Vagina (tissue), 2 donors: ENCODE measurements around the gene KLHL29. TPM values are rescaled to one million over a fixed set of nuclear protein-coding genes. Genes with fewer than 3 reads are reported as not detected.
"Not testable (repeated sequence)": the region's sequence is repeated elsewhere in the genome, so short reads cannot be mapped to it uniquely, and the experiment has no call there.

ENCODE experiments used
- DNase-seq, 2 donors: peaks; one replicate each; pipeline ENCODE4 v3.0.0-alpha.2; 2017; ENCODE audit errors: extremely low spot score in 2 of 2
- H3K27ac ChIP-seq: fragments of 200-600 bp; sonication (generic); one replicate; pipeline ENCODE4 v1.5.1; 2019
- H3K27me3 ChIP-seq: fragments of 200-600 bp; sonication (generic); one replicate; pipeline ENCODE4 v1.5.1; 2019
- H3K36me3 ChIP-seq, 2 donors: fragments of 200-600 bp; sonication (generic); one replicate each; pipeline ENCODE4 v1.5.1; 2017 to 2019
- H3K4me1 ChIP-seq: fragments of 200-600 bp; sonication (generic); one replicate; pipeline ENCODE4 v1.5.1; 2019
- H3K4me3 ChIP-seq, 2 donors: fragments of 200-600 bp; sonication (generic); 1 replicate in 1 of 2; 2 replicates in 1 of 2; pipeline ENCODE4 v1.5.1; 2016 to 2019
- H3K9me3 ChIP-seq: fragments of 200-600 bp; sonication (generic); one replicate; pipeline ENCODE4 v1.5.1; 2019
- CTCF ChIP-seq, 3 experiments: fragments of 450-650 bp in 2 of 3; fragments of 200-600 bp in 1 of 3; sonication (generic) in 1 of 3; IDR thresholded peaks; one replicate each; pipeline ENCODE4 v1.5.1; 2017 to 2019; ENCODE audit warnings: antibody characterized with exemption in 3 of 3, mild to moderate bottlenecking in 2 of 3, moderate library complexity in 2 of 3
- POLR2A ChIP-seq, 2 donors: fragments of 450-650 bp; IDR thresholded peaks; one replicate each; pipeline ENCODE4 v1.6.1; 2017; ENCODE audit warnings: antibody characterized with exemption in 2 of 2, mild to moderate bottlenecking in 2 of 2, moderate library complexity in 2 of 2
- POLR2AphosphoS5 ChIP-seq, 2 donors: sonication (generic); formaldehyde crosslinking; IDR thresholded peaks; one replicate each; pipeline ENCODE4 v1.9.0; 2017; ENCODE audit warnings: antibody characterized with exemption in 2 of 2, mild to moderate bottlenecking in 2 of 2, low read depth in 1 of 2; ENCODE audit not compliant: insufficient read depth in 1 of 2
- intact Hi-C: fragments of 100-400 bp; cut with DNase I; formaldehyde crosslinking; loops from one replicate; pipeline ENCODE4 v1.15.1; 2023
- total RNA-seq: library from RNA; depleted of rRNA; stranded (reverse); fragments of >200 nt; gene quantifications from one replicate; pipeline ENCODE4 v1.2.3, GENCODE V29; 2016

Gene KLHL29
- total RNA-seq, 1 donor from 2014 or later: 19.4 TPM

DNA sequence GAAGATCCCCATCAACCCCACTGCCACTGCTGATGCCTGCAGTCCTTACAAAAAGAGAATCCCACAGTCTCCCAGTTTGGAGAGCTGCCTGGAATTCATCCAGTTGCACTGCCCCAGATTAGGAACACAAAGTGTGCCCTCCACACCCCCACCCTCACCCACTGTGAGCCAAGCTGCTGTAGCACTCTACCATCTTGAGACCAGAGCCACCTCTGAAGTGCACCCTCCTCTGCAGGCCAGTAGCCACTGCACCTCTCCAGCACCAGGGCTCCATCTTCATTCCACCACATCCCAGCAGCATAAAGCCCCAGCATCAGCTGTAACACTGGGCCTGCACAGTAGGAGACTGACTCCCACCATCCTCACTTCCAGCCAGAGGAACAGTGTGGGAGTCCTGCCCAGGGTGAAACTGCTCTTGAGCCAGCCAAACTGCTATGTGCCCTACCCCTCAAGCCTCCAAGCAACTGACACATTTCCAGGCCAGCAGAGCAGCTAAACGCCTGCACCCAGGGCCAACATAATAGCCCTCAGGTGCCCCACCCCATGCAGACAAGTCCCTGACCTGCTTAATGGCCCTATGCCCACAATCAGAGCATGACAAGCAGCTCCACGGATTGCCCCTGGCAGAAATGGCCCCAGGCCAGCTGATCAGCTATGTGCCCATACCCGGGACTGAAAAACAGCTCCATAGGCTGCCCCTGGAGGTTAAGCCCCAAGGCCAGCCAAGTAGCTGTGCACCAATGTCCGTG, 335.9 kb downstream of the KLHL29 start:
- H3K4me3 ChIP-seq: no peak overlapping the region
- TF ChIP-seq POLR2AphosphoS5 (IDR thresholded peaks at IDR 0.05; ENCODE audit: insufficient read depth in 1 of 2, low read depth in 1 of 2) (no peak), CTCF (IDR thresholded peaks at IDR 0.05) (no peak), POLR2A (IDR thresholded peaks at IDR 0.05) (no peak)
- H3K4me1 ChIP-seq: peaks cover 7% of the 10 kb centered on the region
- no peaks in the 10 kb centered on the region for H3K36me3 ChIP-seq
- intact Hi-C loops: no loop called here
- no peak for DNase-seq
- peaks cover 8% of the 10 kb centered on the region for H3K9me3 ChIP-seq
- no peak overlapping the region for H3K27ac ChIP-seq
- H3K27me3 ChIP-seq: no peaks in the 10 kb centered on the region

DNA sequence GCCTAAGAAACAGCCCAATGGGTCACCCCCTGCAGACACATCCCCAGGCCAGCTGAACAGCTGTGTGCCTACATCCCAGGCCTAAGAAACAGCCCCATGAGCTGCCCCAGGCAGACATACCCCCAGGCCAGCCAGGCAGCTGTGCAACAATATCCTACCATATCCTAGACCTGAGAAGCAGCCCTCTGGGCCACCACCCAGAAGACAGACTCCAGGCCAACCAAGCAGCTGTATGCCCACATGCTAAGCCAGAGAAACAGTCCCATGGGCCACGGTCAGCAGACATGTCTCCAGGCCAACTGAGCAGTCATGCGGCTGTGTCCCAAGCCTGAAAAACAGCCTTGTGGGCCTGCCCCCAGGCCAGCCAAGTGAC, 336.5 kb downstream of the KLHL29 start:
- intact Hi-C loops: no loop called here
- Histone ChIP-seq H3K27ac (no peak overlapping the region), H3K4me3 (no peak overlapping the region), H3K27me3 (no peaks in the 10 kb centered on the region), H3K36me3 (peaks cover 0 to 5% of the 10 kb centered on the region in 2 donors), H3K4me1 (peaks cover 7% of the 10 kb centered on the region), H3K9me3 (peaks cover 8% of the 10 kb centered on the region)
- no peak for TF ChIP-seq POLR2A (IDR thresholded peaks at IDR 0.05)
- TF ChIP-seq CTCF (IDR thresholded peaks at IDR 0.05): no peak
- no peak for TF ChIP-seq POLR2AphosphoS5 (IDR thresholded peaks at IDR 0.05; ENCODE audit: insufficient read depth in 1 of 2, low read depth in 1 of 2)
- no peak for DNase-seq

DNA sequence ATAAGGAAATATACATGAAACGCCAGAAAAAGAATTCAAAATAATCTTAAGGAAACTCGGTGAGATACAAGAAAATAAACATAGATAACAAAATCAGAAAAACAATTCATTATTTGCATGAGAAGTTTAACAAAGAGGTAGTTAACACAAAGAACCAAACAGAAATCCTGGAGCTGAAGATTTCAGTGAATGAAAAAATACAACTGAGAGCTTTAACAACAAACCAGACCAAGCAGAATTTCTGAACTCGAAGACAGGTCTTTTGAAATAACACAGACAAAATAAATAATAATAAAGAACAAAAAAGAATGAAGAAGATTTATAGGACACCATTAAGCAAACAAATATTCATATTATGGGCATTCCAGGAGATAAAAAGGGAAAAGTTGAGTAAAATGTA, 337.3 kb downstream of the KLHL29 start:
- H3K9me3 ChIP-seq: peaks cover 8% of the 10 kb centered on the region
- TF ChIP-seq POLR2AphosphoS5 (IDR thresholded peaks at IDR 0.05; ENCODE audit: insufficient read depth in 1 of 2, low read depth in 1 of 2): no peak
- TF ChIP-seq CTCF (IDR thresholded peaks at IDR 0.05): no peak
- TF ChIP-seq POLR2A (IDR thresholded peaks at IDR 0.05): no peak
- H3K4me3 ChIP-seq: no peak overlapping the region
- no peak overlapping the region for H3K27ac ChIP-seq
- no peak for DNase-seq
- peaks cover 7% of the 10 kb centered on the region for H3K4me1 ChIP-seq
- intact Hi-C loops: no loop called here
- peaks cover 0 to 9% of the 10 kb centered on the region in 2 donors for H3K36me3 ChIP-seq
- no peaks in the 10 kb centered on the region for H3K27me3 ChIP-seq

DNA sequence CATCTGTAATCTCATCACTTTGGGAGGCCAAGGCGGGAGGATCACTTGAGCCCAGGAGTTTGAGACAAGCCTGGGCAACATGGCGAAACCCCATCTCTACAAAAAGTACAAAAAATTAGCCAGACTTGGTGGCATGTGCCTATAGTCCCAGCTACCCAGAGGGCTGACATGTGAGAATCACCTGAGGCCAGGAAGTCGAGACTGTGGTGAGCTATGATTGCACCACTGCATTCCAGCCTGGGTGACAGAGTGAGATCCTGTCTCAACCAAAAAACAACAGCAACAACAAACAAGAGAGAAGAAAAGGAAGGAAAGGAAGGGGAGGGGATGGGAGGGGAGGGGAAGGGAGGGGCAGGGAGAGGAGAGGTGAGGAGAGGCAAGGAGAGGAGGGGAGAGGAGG, 338.1 kb downstream of the KLHL29 start:
- H3K9me3 ChIP-seq, DNase-seq, H3K27me3 ChIP-seq, intact Hi-C loops, H3K27ac ChIP-seq, H3K4me3 ChIP-seq, H3K36me3 ChIP-seq, H3K4me1 ChIP-seq: not testable (repeated sequence)

DNA sequence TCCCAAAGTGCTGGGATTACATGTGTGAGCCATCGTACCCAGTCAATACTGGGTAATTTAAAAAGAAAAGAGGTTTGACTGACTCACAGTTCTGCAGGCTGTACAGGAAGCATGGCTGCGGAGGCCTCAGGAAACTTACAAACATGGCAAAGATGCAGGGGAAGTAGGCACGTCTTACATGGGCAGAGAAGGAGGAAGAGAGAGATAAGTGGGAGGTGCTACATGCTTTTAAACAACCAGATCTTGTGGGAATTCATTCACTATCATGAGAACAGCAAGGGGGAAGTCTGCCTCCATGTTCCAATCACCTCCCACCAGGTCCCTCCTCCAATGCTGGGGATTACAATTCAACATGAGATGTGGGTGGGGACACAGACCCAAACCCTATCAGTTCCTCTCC, 349.4 kb downstream of the KLHL29 start:
- intact Hi-C loops: no loop called here
- no peaks in the 10 kb centered on the region for H3K9me3 ChIP-seq
- H3K4me1 ChIP-seq: no peaks in the 10 kb centered on the region
- DNase-seq: no peak
- no peaks in the 10 kb centered on the region for H3K36me3 ChIP-seq
- no peaks in the 10 kb centered on the region for H3K27me3 ChIP-seq
- TF ChIP-seq POLR2AphosphoS5 (IDR thresholded peaks at IDR 0.05; ENCODE audit: insufficient read depth in 1 of 2, low read depth in 1 of 2): no peak
- no peak for TF ChIP-seq CTCF (IDR thresholded peaks at IDR 0.05)
- no peak for TF ChIP-seq POLR2A (IDR thresholded peaks at IDR 0.05)
- H3K27ac ChIP-seq: no peak overlapping the region
- no peak overlapping the region for H3K4me3 ChIP-seq

GRCh38 chr2:23736783-23737182, 351.8 kb downstream of the KLHL29 start:
- intact Hi-C loops, H3K36me3 ChIP-seq, H3K27ac ChIP-seq, H3K27me3 ChIP-seq, H3K4me3 ChIP-seq, H3K9me3 ChIP-seq, DNase-seq, H3K4me1 ChIP-seq: not testable (repeated sequence)
